ENCODE results near the gene PHACTR3.

DNA sequence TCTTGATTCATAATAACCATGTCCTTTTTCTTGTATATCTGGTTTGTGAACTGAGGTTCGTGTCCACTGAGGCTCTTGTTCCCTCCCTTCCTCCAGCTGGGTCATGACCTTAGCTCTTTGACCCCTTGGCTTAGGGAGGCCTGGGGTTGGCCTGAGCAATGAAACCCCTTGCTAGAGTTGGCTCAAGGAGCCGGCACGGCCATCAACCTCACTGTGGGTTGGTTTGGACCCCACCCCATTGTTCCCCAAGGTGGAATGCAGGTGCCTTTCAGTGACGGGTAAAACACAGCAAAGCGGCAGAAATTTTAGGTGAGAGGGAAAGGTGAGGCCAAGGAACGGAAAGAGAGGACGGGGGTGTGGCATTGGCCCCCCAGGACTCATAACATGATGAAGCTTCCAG is 44.5 kb upstream of the PHACTR3 start:
- no peak for TF ChIP-seq EP300 (IDR thresholded peaks at IDR 0.05)
- TF ChIP-seq, protein P1, sequence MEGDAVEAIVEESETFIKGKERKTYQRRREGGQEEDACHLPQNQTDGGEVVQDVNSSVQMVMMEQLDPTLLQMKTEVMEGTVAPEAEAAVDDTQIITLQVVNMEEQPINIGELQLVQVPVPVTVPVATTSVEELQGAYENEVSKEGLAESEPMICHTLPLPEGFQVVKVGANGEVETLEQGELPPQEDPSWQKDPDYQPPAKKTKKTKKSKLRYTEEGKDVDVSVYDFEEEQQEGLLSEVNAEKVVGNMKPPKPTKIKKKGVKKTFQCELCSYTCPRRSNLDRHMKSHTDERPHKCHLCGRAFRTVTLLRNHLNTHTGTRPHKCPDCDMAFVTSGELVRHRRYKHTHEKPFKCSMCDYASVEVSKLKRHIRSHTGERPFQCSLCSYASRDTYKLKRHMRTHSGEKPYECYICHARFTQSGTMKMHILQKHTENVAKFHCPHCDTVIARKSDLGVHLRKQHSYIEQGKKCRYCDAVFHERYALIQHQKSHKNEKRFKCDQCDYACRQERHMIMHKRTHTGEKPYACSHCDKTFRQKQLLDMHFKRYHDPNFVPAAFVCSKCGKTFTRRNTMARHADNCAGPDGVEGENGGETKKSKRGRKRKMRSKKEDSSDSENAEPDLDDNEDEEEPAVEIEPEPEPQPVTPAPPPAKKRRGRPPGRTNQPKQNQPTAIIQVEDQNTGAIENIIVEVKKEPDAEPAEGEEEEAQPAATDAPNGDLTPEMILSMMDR (IDR thresholded peaks at IDR 0.05): no peak

Data from suprapubic skin (tissue), 3 donors.